GM18520 (cell line): ENCODE measurements around the gene KIAA1755.
"Not testable (repeated sequence)": the region's sequence is repeated elsewhere in the genome, so short reads cannot be mapped to it uniquely, and the experiment has no call there.

Experiments used
- ATAC-seq: cut with Tn5 transposase; IDR thresholded peaks from one replicate; pipeline ENCODE4 v1.9.1; 2021; ENCODE audit not compliant: unreplicated experiment

The KIAA1755 gene

DNA sequence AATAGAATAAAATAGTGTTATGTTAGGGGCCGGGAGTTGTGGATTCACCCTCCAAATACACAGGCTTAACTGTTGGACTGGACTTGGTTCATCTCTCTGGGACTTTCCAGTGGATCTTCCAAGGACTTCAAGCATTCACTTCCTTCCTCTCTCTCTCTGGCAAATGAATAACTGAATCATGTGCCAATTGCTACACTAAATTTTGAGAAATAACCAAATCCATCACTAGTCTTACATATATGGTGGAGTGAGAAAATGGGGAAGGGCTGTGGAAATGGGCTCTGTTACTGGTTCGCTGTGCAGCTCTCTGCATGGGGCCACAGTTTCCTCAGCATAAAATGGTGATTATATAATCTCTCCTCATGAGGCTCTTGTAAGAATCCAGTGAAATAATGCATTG, 6.8 kb upstream of the KIAA1755 start:
- no peak for ATAC-seq

DNA sequence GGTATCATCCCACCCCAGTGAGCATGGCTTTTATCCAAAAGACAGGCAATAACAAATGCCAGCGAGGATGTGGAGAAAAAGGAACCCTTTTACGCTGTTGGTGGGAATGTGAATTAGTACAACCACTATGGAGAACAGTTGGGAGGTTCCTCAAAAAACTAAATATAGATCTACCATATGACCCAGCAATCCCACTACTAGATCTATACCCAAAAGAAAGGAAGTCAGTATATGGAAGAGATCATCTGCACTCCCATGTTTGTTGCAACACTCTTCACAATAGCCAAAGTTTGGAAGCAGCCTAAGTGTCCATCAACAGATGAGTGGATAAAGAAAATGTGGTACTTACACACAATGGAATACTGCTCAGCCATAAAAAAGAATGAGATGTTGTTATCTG, 5.9 kb upstream of the KIAA1755 start:
- no peak for ATAC-seq

DNA sequence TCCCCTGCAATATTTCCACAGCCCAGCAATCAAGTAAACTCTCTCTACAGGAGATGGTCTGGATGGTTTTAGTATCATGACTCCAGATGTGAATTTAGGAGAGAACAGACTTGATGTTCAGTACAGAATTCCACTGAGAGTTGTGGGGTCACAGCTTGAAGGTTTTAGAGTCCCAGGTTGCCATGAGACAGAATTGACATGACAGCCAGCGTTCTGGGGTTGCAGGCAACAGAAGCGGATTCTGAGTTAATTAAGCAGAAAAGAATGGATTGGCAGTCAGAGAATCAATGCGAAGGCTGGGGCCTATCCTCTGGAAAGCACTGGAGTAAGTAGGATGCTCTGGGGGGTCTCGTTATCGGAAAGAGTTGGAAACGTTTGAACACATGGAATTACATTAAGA, 2.4 kb upstream of the KIAA1755 start:
- no peak for ATAC-seq

DNA sequence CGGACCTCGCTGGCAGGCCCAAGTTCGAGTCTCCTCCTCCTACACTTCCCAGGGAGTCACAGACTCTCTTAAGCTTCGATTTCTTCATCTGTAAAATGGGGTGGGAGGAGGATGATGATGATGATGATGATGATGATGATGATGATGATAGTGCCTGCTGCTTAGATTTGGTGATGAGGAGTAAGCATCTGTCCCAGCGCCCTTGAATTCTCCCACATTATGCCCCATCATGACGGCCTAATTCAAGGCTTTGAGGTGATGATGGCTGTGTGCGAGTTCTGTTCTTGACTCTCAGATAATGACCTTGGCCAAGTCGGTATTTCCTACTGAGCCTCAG, 487 bp upstream of the KIAA1755 start:
- ATAC-seq, result no peak

DNA sequence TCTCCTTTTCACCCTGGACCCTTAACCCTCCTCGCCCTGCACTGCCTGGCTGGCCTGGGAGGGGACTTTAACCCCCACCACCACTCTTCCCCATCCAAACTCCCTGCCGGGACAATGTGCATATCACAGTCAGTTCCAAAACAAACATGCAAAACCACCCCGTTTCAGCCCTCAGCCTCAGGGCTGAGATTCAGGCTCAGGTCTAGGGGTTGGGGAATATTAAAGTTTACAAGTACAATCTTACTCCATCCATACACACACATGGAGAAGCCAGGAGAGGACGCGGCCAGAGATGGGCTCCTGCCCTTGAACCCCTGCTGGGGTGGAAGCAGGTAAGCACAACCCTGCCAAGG, 534 bp downstream of the KIAA1755 start:
- no peak for ATAC-seq

DNA sequence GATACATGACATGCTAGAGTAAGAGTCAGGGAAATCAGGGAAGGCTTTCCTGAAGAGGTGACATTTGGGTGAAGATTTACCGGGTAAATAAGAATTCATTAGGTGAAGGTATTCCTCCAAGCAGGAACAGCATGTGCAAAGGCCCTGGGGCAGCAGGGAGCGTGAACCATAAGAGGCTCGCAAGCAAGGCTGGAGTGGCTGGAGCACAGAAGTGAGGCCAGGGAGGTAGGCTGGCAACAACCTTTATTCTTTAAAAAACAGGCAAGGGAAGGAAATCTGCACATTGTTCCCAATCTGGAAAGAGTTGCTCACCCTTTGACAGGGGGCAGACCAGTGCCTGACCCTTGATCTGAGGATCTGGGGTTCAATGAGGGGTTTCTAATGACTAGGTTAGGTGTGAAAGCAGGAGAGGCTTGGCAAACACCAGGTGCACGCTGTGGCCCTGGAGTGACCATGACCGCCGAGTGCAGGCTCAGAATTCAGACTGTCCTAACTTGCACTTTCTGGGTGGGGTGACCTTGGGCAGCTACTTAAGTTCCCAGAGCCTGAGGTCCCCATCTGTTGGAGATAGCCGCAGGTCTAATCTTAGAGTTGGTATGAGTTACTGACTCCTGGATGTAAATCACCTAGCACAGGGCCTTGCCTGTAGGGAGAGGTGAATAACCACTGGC, 1.9 kb downstream of the KIAA1755 start:
- ATAC-seq, result no peak

DNA sequence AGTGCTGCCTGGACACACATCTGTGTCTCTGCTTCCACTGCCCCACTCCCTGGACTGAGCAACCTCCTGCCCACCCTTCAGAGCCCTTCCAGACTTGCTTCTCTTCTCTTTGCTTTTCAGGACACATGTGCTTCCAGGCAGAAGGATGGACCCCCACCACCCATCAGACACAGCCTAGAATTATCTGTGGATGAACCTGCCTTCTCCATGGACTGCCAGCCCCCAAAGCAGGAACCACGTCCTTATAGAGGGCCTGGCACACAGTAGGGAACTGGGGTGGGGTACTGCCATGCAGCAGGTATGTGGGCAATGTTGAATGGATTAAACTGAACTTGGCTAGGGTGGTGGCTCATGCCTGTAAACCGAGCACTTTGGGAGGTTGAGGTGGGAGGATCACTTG, 3.6 kb downstream of the KIAA1755 start:
- no peak for ATAC-seq

DNA sequence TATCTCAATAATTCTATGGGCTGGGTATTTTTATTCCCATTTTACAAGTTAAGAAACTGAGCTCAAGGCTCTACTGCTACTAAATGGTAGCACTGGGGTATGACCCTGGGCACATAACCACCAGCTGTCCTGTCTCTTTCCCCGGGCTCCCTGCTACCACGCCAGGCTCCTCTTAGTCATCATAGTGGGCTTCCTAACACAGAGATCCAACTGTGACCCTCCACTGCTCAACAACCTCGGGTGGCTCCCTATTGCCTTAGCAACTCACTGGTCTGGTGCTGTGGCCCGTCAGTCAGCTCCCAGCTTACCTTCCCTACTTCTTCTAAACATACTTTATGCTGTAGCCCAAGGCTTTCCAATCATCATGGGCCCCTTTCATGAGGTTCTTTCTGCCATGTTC, 4.5 kb downstream of the KIAA1755 start:
- ATAC-seq, result no peak

DNA sequence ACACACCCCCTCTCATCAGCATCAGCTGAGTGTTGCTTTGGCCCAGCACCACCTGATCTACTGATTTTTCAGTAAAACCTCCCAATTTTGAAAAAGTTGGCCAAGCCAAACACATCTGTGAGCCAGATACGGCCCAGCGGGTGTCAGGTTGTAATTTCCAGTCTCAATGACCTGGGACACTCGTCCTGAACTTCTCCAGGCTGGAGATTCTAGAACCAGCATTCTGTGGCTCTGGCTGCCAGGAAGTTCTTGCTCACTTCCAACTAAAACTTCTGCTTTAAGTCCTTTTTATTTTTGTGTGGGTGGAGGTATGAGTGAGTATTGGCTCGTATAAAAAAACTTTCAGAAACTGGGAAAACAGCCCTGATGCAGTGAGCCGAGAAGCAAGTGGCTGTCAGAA, 5.1 kb downstream of the KIAA1755 start:
- ATAC-seq, result no peak

DNA sequence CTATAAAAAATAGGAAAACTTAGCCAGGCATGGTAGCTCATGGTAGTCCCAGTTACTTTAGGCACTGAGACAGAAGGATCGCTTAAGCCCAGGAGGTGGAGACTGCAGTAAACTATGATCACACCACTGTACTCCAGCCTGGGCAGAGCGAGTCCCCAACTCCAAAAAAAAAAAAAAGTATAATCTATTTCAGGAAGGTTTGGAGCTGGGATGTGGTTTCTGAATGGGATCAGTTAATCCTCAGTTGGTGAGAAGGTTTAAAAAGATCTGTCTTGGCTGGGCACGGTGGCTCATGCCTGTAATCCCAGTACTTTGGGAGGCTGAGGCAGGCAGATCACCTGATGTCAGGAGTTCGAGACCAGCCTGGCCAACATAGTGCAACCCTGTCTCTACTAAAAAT, 5.9 kb downstream of the KIAA1755 start:
- ATAC-seq, result not testable (repeated sequence)

DNA sequence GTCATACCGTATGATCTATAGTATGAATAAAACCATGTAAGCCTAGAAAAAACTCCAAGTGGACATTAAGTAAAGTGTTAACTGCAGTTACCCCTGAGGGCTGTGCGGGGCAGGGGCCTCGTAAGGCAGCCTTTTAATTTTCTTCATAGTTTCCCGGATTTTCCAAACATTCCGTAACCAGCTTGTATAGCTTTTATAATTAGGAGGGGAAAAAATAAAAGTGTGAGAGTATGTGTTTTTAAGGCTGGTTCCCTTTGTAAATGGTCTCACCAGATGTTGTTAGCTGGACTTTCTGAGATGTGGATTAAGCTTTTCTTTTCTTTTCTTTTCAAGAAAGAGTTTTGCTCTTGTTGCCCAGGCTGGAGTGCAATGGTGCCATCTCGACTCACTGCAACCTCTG, 7.0 kb downstream of the KIAA1755 start:
- ATAC-seq, result no peak

DNA sequence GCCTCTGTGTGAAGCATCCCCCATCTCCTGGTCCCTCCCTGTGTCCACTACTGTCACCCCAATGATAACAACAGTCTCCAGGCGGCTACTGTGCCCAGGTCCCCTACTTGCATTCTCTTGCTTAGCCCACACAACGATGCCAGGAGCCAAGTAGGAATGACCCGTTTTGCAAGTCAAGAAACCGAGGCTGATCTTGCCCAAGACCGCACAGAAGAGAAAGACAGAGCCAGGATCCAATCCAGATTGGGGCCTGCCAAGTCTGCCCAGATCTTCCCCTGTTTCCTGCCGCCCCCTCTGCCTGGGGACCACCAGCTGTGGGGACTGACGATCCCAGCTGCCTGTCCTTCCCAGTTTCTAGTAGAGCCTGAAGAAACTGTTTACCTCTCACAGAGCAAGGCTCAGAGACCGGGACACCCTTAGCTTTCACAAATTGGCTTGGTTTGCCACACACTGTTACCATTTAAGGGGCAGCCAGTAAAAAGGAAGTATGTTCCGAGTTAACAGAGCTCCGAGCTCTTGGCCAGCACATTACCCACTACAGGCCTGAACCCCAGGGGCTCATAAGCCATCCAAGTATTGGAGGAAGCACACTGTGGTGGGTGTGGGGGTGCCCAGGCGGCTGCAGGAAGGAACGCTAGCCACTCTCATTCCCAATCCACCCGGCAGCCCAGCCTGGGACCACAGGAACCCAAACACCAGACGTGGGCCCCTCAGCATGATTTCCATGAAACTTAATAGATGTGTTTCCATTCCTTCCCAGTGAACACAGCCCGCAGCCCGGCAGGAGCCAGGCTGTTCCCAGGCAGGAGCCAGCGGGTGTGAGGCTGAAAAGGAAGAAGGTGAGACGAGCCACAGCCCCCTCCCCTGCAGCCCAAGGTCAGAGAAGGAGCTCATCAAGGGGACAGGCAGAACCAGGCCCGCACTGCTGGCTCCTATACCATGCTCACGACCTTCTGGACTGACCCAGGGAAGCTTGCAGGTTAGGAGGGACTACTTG, 7.9 kb downstream of the KIAA1755 start:
- ATAC-seq, result no peak

DNA sequence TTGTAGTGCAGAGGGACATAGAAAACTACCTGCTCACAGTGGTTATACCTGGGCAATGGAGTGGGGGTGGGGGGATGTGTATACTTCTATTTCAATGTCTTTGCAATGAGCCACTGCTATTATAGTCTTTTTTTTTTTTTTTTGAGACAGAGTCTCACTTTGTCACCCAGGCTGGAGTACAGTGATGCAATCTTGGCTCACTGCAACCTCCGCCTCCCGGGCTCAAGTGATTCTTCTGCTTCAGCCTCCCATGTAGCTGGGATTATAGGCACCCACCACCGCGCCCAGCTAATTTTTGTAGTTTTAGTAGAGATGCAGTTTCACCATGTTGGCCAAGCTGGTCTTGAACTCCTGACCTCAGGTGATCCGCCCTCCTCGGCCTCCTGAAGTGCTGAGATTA, 9.1 kb downstream of the KIAA1755 start:
- not testable (repeated sequence) for ATAC-seq

DNA sequence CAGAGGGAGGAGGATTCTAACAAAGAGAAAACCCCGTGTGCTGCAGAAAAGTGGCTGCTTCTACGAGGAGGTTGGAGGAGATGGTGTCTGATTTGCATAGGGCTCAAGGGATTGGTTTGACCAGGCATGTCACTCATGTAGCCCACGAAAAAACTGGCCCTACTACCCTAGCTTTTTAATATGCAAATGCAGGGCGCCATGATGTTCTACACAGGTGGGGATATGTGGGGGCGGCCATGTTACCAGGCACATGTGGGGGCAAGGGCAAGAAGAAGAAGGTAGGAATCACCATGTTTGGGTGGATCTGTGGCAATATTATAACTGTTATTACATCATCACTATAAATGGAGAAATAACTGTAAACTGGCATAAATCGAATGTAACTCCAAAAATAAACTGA, 9.9 kb downstream of the KIAA1755 start:
- ATAC-seq, result no peak

DNA sequence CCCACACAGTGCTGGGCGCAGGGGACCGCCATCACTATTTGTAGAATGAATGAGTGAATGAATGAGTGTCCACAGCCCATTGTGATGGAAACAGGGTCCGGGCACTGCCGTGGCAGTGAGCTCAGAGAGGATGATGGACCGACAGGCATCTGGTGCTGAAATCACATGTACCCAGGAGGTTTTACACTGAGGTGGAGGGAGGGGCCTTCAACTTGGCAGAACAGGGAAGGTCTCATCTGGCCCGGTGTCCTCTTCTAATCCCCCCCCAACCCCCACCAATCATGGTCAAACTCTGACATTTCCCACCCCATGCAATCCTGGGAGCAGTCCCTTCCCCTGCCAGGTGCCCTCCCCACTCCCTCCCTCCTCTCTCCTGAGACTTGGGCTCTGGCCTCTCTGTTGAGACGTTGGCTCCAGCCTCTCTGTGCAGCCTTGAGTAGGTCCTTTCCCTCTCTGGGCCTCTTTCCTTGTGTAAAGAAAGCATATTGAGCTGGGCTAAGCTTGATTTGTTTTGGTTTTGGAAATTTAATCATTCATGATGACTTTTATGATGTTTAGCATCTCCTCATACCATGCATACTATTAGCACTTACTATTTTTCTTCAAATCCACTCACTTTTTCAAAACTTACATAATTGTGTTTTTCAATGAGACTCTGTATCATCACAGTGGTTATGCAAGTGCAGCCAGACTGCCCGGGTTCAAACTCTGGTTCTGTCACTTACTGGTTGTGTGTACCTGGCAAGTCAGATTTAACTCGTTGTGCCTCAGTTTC, 10.8 kb downstream of the KIAA1755 start:
- no peak for ATAC-seq

DNA sequence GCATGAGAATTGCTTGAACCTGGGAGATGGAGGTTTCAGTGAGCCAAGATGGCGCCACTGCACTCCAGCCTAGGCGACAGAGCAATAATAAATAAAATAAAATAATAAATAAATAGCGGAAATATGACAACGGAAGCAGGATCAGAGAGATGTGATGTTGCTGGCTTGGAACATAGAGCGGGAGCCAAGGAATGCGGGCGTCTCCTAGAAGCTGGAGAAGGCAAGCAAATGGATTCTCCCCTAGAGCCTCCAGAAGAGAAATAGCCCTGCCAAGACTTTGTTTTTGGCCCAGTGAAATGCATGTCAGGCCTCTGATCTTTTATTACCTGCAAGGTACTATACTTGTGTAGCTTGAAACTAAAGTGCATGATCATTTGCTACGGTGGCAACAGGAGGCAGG, 12.4 kb downstream of the KIAA1755 start:
- no peak for ATAC-seq

DNA sequence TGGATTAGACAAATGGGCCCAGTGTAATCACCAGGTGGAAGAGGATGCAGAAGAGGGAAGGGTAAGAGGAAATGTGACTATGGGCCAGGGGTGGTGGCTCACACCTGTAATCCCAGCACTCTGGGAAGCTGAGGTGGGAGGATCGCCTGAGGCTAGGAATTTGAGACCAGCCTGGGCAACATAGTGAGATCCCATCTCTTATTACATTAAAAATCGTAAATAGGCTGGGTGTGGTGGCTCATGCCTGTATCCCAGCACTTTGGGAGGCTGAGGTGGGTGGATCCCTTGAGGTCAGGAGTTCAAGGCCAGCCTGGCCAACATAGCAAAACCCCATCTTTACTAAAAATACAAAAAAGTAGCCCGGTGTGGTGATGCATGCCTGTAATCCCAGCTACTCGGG, 12.8 kb downstream of the KIAA1755 start:
- not testable (repeated sequence) for ATAC-seq

DNA sequence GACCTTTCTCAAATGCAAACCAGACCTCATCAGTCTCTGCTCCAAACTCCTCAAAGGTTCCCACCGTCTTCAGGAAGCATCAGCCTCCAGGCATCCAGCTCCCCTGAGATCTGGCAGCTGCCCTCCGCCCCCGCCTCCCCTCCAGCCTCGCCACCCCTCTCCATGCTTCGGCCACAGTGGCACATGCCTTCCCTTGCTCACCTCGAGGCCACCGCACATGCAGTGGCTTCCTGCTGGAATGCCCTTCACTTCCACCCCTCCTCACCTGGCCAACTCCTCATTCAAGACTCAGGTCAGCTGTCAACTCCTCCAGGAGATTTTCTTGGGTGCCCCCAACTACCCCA, 13.4 kb downstream of the KIAA1755 start:
- no peak for ATAC-seq

DNA sequence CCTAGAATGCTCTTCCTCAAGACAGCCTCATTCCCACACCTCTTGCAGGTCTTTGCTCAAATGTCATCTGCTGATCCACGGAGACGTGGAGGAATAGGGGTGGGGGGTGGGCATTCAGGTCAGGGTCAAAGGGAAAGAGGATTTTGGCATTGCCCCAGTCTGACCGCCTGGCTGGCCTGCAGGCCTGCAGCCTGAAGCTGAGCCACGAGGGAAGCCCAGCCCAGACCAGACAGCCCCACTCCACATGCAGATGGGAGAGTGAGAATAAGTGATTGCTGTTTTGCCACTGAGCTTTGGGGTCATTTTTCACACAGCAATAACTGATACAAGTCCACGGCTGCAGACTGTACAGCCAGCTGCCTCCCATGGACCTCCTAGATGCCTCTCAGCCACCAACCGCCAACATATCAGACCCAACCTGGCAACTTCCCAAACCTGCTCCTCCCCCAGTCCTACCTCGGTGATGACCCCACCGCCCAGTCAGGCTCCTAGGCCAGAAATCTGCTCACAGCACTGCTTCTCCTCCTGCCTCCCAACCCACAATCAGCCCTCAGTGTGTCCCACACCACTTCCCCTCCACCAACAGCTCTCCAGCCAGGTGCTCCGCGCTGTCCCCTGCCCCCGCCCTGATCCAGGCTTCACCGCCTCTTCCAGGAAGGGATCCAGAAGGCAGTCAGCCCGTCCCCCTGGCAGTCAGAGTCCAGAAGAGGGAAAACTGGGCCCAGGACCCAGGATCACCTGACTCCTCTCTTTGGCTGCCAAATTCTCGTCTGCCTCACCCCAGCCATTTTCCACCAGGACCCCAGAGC, 14.0 kb downstream of the KIAA1755 start:
- no peak for ATAC-seq

DNA sequence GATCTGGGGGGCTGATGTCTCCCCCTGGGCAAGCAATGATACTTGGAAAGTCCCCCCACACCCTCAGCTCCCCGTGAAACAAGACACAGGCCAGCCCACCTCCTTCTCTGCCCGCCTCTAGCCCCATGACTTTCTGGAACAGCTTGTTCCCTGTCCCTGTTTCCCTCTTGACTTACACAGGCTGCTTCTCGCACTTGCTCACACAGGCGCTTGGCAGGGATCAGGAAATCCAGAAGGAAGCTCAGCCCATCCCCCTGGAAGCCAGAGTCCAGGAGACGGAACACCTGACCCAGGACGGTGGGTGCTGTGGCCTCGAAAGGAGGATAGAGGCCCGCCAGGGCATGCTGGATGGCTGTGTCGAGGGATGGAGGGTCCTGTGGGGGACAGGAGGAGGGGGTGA, 14.8 kb downstream of the KIAA1755 start:
- ATAC-seq, result no peak

DNA sequence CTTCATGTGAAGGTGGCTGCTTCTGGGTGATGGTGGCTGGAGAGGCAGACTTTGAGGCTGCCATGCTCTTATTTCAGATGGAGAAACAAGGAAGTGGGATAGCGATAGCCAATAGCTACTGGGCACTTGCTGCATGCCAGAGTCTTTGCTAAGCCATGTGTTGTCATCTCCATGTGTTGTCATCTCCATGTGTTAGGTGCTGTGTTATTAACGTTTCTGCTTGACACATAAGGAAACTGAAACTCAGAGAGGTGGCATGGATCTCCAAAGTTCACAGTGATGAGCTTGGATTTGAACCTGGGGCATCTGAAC, 16.9 kb downstream of the KIAA1755 start:
- ATAC-seq, result no peak
